Measurements from ENCODE around the gene CD1D. TPM values are rescaled to one million over a fixed set of nuclear protein-coding genes. Genes with fewer than 3 reads are reported as not detected.
"Not testable (repeated sequence)": the region's sequence is repeated elsewhere in the genome, so short reads cannot be mapped to it uniquely, and the experiment has no call there.

The CD1D gene
- total RNA-seq, 2 experiments from 2014 or later = not detected

DNA sequence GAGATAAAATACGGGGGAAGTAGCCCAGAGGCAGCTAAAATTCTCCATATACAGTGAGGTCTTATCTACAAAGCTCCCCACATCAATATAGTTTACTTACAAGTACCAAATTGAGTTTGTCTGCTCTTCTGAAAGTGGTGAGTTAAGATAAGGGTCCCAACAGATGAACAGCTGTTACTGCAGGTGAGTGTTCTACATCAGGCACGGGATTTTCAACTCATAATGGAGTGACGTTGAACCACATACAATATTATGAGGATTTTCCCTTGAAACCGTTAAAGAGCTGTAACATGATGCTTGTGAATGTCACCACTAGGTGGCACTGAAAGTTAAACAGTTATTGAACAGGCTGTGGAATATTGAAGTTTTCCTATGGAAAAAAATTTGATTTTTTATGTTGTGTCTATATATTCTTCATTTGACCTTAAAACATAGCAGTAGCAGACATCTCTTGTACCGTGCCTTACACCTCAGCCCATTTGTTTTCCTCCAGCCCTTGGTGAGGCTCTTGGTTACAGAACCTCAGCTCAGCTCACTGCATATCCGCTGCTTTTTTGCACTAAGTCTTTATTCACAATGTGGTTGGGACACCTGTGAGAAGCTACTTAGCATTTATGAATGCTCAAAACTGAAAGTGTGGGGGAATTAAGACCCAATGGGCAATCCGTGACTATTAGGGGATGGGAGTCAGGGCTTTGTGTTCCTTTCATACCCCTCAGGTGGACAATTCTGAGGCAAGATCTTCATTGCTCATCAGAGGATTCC, 23.2 kb downstream of the CD1D start:
- ChIA-PET POLR2A (no interaction called here), CTCF (interaction anchor here (0.6 to 4.0 kb wide), 49 partner anchors 9 to 895 kb away, joined by 3 to 29 read pairs (median 4); partner anchors contain the start of genes AIM2 and CD1C)
- intact Hi-C loops (cut with micrococcal nuclease) = loop anchor here (1.0 to 10.0 kb wide), 3 partner anchors 125 to 861 kb away; no protein-coding TSS in a partner anchor
- Mint-ChIP-seq H3K27me3 (peaks cover 25% of the 10 kb centered on the region), H3K36me3 (ENCODE audit: low read depth) (no peaks in the 10 kb centered on the region), H3K4me3 (no peak overlapping the region), H3K4me1 (ENCODE audit: low read depth) (peaks cover 11% of the 10 kb centered on the region), H3K27ac (no peak overlapping the region), H3K9me3 (no peaks in the 10 kb centered on the region)
- peak; percentile 35 for DNase-seq
- peak; percentile 96 for TF ChIP-seq CTCF (IDR thresholded peaks at IDR 0.05)
- ATAC-seq = peak; percentile 77

GRCh38 chr1:158204458-158204827, 23.7 kb downstream of the CD1D start:
- DNase-seq (no peak), ATAC-seq (no peak)
- no peak for TF ChIP-seq CTCF (IDR thresholded peaks at IDR 0.05)
- intact Hi-C loops (cut with micrococcal nuclease) = loop anchor here (1.0 to 10.0 kb wide), 3 partner anchors 125 to 860 kb away; no protein-coding TSS in a partner anchor
- no peaks in the 10 kb centered on the region for H3K9me3 Mint-ChIP-seq
- H3K27ac Mint-ChIP-seq = no peak overlapping the region
- ChIA-PET POLR2A (no interaction called here), CTCF (interaction anchor here (0.6 to 4.0 kb wide), 38 partner anchors 9 to 894 kb away, joined by 3 to 29 read pairs (median 4); partner anchors contain the start of genes AIM2 and CD1C)
- peaks cover 11% of the 10 kb centered on the region for H3K4me1 Mint-ChIP-seq (ENCODE audit: low read depth)
- no peaks in the 10 kb centered on the region for H3K36me3 Mint-ChIP-seq (ENCODE audit: low read depth)
- no peak overlapping the region for H3K4me3 Mint-ChIP-seq
- peaks cover 26% of the 10 kb centered on the region for H3K27me3 Mint-ChIP-seq

DNA sequence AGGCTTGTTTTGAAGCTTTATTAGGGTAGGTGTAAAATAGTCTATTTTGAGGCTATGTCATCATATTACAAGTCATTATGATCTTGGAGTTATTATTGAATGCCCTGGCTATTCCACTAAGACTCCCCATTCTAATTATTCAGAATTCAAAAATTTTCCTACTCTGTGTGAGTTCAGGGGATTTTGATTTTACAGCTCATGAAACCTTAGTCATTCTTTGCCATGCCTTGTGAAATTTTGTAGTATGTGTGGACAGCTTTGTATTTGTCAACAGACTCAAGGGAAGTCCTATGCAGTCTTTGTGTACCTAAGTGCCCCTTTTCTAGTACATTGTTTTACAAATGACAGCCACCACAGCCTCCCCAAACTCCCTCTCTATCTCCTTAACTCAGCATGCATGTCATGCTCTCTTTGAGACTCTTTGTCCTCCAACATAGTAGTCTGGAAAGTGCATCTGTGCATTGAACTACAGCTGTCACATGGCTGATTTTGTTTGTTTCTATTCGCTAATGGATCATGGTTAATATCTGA, 28.0 kb downstream of the CD1D start:
- Mint-ChIP-seq H3K4me3 (no peak overlapping the region), H3K36me3 (ENCODE audit: low read depth) (no peaks in the 10 kb centered on the region), H3K27me3 (peaks cover 30% of the 10 kb centered on the region), H3K9me3 (no peaks in the 10 kb centered on the region), H3K27ac (no peak overlapping the region), H3K4me1 (ENCODE audit: low read depth) (peaks cover 8% of the 10 kb centered on the region)
- ChIA-PET POLR2A (interaction anchor here (0.6 kb wide), 1 partner anchor 16 kb away, joined by 3 read pairs; no protein-coding TSS in a partner anchor), CTCF (no interaction called here)
- ATAC-seq (no peak), DNase-seq (no peak)
- TF ChIP-seq CTCF (IDR thresholded peaks at IDR 0.05) = no peak
- intact Hi-C loops (cut with micrococcal nuclease) = loop anchor here (10.0 kb wide), 2 partner anchors 316 to 856 kb away; no protein-coding TSS in a partner anchor

GRCh38 chr1:158212320-158212719, 31.6 kb downstream of the CD1D start:
- CTCF ChIA-PET = interaction anchor here (1.2 to 1.9 kb wide), 2 partner anchors 8 to 9 kb away, joined by 4 read pairs; no protein-coding TSS in a partner anchor
- ATAC-seq (no peak), DNase-seq (no peak)
- Mint-ChIP-seq H3K36me3 (ENCODE audit: low read depth) (no peaks in the 10 kb centered on the region), H3K27ac (no peak overlapping the region), H3K9me3 (no peaks in the 10 kb centered on the region), H3K27me3 (peaks cover 22% of the 10 kb centered on the region), H3K4me3 (no peak overlapping the region), H3K4me1 (ENCODE audit: low read depth) (no peaks in the 10 kb centered on the region)
- POLR2A ChIA-PET = no interaction called here
- intact Hi-C loops (cut with micrococcal nuclease) = no loop called here
- TF ChIP-seq CTCF (IDR thresholded peaks at IDR 0.05) = no peak

DNA sequence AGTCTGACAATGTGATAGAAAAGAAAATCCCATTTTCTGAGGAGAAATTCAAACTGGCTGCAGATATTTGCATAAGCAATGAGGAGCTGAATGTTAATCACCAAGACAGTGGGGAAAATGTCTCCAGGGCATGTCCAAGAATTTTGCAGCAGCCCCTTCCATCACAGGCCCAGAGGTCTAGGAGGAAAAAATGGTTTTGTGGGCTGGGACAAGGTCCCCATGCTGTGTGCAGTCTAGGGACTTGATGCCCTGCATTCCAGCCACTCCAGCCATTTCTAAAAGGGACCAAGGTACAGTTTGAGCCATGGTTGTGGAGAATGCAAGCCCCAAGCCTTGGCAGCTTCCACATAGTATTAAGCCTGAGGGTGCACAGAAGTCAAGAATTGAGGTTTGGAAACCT, 42.8 kb downstream of the CD1D start:
- H3K4me3 Mint-ChIP-seq; H3K4me1 Mint-ChIP-seq (ENCODE audit: low read depth); intact Hi-C loops (cut with micrococcal nuclease); POLR2A ChIA-PET; H3K27ac Mint-ChIP-seq; ATAC-seq; CTCF ChIA-PET; H3K36me3 Mint-ChIP-seq (ENCODE audit: low read depth); DNase-seq: not testable (repeated sequence)
- peaks cover 23% of the 10 kb centered on the region for H3K27me3 Mint-ChIP-seq
- H3K9me3 Mint-ChIP-seq = peaks cover 22% of the 10 kb centered on the region
